Measurements from ENCODE around the gene YJEFN3.

DNA sequence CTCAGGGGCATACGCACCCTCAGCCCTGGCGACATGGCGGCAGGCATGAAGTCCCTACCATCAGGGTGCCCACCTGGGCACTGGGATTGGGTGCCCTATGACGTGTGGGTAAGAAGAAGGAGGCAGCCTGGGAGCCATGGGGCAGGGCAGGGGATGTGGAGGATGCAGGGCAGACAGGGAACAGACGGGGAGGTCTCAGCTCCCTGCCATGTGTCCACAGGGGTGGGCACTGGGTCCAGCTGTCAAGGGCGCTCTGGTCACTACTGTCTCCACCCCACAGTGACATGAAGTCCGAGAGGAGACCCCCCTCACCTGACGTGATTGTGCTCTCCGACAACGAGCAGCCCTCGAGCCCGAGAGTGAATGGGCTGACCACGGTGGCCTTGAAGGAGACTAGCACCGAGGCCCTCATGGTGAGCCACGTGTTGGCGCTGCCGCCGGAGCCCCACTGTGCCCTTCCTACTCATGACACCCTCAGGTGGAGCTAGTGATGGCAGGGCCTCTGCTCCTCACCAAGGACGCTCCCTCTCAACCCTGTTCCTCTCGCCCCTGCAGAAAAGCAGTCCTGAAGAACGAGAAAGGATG is 36.6 kb upstream of the YJEFN3 start:
- TF ChIP-seq, protein P1, sequence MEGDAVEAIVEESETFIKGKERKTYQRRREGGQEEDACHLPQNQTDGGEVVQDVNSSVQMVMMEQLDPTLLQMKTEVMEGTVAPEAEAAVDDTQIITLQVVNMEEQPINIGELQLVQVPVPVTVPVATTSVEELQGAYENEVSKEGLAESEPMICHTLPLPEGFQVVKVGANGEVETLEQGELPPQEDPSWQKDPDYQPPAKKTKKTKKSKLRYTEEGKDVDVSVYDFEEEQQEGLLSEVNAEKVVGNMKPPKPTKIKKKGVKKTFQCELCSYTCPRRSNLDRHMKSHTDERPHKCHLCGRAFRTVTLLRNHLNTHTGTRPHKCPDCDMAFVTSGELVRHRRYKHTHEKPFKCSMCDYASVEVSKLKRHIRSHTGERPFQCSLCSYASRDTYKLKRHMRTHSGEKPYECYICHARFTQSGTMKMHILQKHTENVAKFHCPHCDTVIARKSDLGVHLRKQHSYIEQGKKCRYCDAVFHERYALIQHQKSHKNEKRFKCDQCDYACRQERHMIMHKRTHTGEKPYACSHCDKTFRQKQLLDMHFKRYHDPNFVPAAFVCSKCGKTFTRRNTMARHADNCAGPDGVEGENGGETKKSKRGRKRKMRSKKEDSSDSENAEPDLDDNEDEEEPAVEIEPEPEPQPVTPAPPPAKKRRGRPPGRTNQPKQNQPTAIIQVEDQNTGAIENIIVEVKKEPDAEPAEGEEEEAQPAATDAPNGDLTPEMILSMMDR (IDR thresholded peaks at IDR 0.05), result no peak
- TF ChIP-seq POLR2AphosphoS5 (IDR thresholded peaks at IDR 0.05) (no peak), EP300 (IDR thresholded peaks at IDR 0.05) (no peak)

Data from esophagus muscularis mucosa (tissue), 4 donors.